Sigmoid colon (tissue), 7 donors: ENCODE data around the gene THBS2. TPM values are rescaled to one million over a fixed set of nuclear protein-coding genes. Genes with fewer than 3 reads are reported as not detected.
A peak's percentile ranks its signal among the peaks of the same experiment; 100 is the strongest.

ENCODE experiments used
- DNase-seq: peaks from one replicate; pipeline ENCODE4 v3.0.0-alpha.2; 2019
- H3K27ac ChIP-seq, 4 donors: fragments of 200-600 bp; sonication (generic); one replicate each; pipeline ENCODE4 v1.5.1; 2016 to 2019; ENCODE audit warnings: mild to moderate bottlenecking in 1 of 4
- H3K27me3 ChIP-seq, 3 donors: fragments of 200-600 bp; sonication (generic); one replicate each; pipeline ENCODE4 v1.5.1; 2019; ENCODE audit warnings: mild to moderate bottlenecking in 1 of 3
- H3K36me3 ChIP-seq, 4 donors: fragments of 200-600 bp; sonication (generic); one replicate each; pipeline ENCODE4 v1.5.1; 2016 to 2019
- H3K4me1 ChIP-seq, 4 donors: fragments of 200-600 bp; sonication (generic); one replicate each; pipeline ENCODE4 v1.5.1; 2017 to 2019
- H3K4me3 ChIP-seq, 4 donors: fragments of 200-600 bp; sonication (generic); one replicate each; pipeline ENCODE4 v1.5.1; 2017 to 2019; ENCODE audit warnings: mild to moderate bottlenecking in 2 of 4, moderate library complexity in 1 of 4
- H3K9me3 ChIP-seq, 4 donors: fragments of 200-600 bp in 3 of 4; sonication (generic) in 3 of 4; one replicate each; pipeline versions ENCODE4 v1.5.1 to v1.6.1; 2013 to 2019
- EP300 ChIP-seq, 4 donors: sonication (generic); formaldehyde crosslinking; IDR thresholded peaks; one replicate each; pipeline ENCODE4 v1.6.1; 2017; ENCODE audit warnings: antibody characterized with exemption in 4 of 4
- POLR2A ChIP-seq, 2 donors: fragments of 450-650 bp; IDR thresholded peaks; one replicate each; pipeline ENCODE4 v1.6.1; 2016; ENCODE audit warnings: antibody characterized with exemption in 2 of 2, mild to moderate bottlenecking in 2 of 2, moderate library complexity in 2 of 2
- POLR2AphosphoS5 ChIP-seq, 4 donors: sonication (generic); formaldehyde crosslinking; IDR thresholded peaks; one replicate each; pipeline ENCODE4 v1.6.1; 2017; ENCODE audit warnings: antibody characterized with exemption in 4 of 4
- WGBS, 2 donors: extraction: QIAGEN DNeasy Blood & Tissue Kit; methylation state at CpG; one replicate each; pipeline ENCODE4 v1.1.7; 2013; 5-methylcytosine and 5-hydroxymethylcytosine counted together
- intact Hi-C: fragments of 100-400 bp; cut with DNase I; formaldehyde crosslinking; loops from one replicate; pipeline ENCODE4 v1.15.1; 2023
- polyA plus RNA-seq, 3 donors: library from polyadenylated mRNA; stranded (reverse); fragments of 200-250 nt; gene quantifications; one replicate each; pipeline ENCODE4 v1.2.3, GENCODE V29; 2013
- total RNA-seq, 4 donors: library from RNA; depleted of rRNA; stranded (reverse); fragments of >200 nt; gene quantifications; one replicate each; pipeline ENCODE4 v1.1.0, GENCODE V29; 2016
- TF ChIP-seq, protein P1 (sequence below), 4 experiments: fragments of 450-650 bp in 3 of 4; fragments of 200-600 bp in 1 of 4; IDR thresholded peaks; one replicate each; pipeline ENCODE4 v1.5.1; 2016 to 2019; ENCODE audit warnings: antibody characterized with exemption in 4 of 4, mild to moderate bottlenecking in 3 of 4, moderate library complexity in 2 of 4
- donor health status: healthy with polysubstance abuse.
- donor health status: Bipolar disorder and iron deficiency.
- donor health status: healthy.

Gene THBS2
- total and polyA plus RNA-seq, 7 donors, result 1.7 to 59.0 (median 37.6) TPM

DNA sequence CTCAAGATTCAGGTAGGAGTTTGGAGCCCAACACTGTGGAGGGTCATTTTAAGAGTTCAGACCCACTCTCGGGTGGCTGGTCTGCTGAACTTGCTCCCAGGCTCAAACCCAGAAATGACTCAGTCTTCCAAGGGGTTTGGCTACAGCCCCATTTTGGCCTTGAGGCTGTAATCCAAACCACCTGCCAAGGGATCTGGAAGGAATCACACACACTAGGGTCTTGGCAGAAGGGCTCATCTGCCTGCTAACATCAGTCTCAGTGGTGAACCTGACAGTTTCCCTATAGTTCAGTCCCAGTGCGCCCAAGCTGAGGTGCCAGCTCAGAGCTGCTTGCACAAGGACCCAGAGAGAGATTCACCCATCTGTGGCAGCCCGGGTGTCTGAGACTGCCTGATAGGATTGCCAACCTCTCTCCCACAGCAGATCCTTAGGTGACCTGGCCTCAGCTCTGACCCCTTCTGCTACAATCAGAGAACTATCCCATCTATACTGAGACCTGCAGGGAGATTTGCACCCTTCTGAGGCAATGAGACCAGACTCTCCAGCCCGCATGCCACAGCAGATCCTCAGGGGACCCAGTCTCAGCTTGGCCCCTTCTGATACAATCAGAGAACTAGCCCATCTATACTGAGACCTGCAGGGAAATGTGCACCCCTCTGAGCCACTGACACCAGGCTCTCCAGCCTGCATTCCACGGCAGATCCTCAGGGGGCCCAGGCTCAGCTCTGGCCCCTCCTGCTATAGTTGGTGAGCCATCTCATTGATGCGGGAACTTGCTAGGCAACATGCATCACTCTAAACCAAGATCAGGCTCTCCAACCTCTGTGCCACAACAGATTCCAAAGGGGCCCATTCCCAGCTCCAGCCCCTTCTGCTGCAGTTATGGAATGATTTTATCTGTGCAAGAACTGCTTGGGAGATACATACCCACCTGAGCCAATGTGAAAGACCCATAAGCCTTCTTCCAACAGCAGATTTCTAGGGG lies 48.2 kb downstream of the THBS2 start:
- intact Hi-C loops, result no loop called here
- H3K27me3 ChIP-seq, result no peaks in the 10 kb centered on the region
- 87 to 88% methylated on average over 6 of the region's 6 CpGs for WGBS, 2 donors
- peaks cover 0 to 26% (median 19%) of the 10 kb centered on the region in 4 donors for H3K4me1 ChIP-seq
- no peak overlapping the region for H3K4me3 ChIP-seq
- DNase-seq, result peak; percentile 78
- H3K27ac ChIP-seq, result peak overlapping the region in 3 of 4 donors; percentile 33 to 61 (median 39)
- peaks cover 0 to 15% (median 6%) of the 10 kb centered on the region in 4 donors for H3K9me3 ChIP-seq
- no peak for TF ChIP-seq EP300 (IDR thresholded peaks at IDR 0.05)
- peak; percentile 16 to 78 (median 58) for TF ChIP-seq POLR2AphosphoS5 (IDR thresholded peaks at IDR 0.05)
- no peak for TF ChIP-seq POLR2A (IDR thresholded peaks at IDR 0.05)
- H3K36me3 ChIP-seq, result no peaks in the 10 kb centered on the region

DNA sequence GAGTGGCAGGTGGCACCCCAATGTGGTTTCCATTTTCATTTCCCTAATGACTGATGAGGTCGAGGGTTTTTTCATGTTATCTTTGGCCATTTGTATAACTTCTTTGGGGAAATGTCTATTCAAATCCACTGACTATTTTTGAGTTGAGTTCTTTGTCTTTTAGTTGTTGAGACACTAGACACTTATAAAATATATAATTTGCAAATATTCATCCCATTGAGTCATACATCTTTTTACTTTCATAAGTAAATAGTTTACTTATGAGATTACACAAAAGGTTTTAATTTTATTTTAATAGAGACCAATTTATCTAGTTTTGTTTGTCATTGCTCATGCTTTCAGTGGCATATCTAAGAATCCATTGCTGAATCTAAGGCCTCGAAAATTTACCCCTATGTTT lies 49.5 kb downstream of the THBS2 start:
- H3K27ac ChIP-seq, result peak overlapping the region in 1 of 4 donors; percentile 61
- 67 to 68% methylated on average over 2 of the region's 2 CpGs for WGBS, 2 donors
- no peak overlapping the region for H3K4me3 ChIP-seq
- DNase-seq, result no peak
- intact Hi-C loops, result no loop called here
- H3K4me1 ChIP-seq, result peaks cover 0 to 26% (median 19%) of the 10 kb centered on the region in 4 donors
- TF ChIP-seq POLR2AphosphoS5 (IDR thresholded peaks at IDR 0.05) (no peak), POLR2A (IDR thresholded peaks at IDR 0.05) (no peak), EP300 (IDR thresholded peaks at IDR 0.05) (no peak)
- TF ChIP-seq, protein P1, sequence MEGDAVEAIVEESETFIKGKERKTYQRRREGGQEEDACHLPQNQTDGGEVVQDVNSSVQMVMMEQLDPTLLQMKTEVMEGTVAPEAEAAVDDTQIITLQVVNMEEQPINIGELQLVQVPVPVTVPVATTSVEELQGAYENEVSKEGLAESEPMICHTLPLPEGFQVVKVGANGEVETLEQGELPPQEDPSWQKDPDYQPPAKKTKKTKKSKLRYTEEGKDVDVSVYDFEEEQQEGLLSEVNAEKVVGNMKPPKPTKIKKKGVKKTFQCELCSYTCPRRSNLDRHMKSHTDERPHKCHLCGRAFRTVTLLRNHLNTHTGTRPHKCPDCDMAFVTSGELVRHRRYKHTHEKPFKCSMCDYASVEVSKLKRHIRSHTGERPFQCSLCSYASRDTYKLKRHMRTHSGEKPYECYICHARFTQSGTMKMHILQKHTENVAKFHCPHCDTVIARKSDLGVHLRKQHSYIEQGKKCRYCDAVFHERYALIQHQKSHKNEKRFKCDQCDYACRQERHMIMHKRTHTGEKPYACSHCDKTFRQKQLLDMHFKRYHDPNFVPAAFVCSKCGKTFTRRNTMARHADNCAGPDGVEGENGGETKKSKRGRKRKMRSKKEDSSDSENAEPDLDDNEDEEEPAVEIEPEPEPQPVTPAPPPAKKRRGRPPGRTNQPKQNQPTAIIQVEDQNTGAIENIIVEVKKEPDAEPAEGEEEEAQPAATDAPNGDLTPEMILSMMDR (IDR thresholded peaks at IDR 0.05), result no peak
- no peaks in the 10 kb centered on the region for H3K36me3 ChIP-seq
- no peaks in the 10 kb centered on the region for H3K27me3 ChIP-seq
- peaks cover 0 to 15% (median 6%) of the 10 kb centered on the region in 4 donors for H3K9me3 ChIP-seq

DNA sequence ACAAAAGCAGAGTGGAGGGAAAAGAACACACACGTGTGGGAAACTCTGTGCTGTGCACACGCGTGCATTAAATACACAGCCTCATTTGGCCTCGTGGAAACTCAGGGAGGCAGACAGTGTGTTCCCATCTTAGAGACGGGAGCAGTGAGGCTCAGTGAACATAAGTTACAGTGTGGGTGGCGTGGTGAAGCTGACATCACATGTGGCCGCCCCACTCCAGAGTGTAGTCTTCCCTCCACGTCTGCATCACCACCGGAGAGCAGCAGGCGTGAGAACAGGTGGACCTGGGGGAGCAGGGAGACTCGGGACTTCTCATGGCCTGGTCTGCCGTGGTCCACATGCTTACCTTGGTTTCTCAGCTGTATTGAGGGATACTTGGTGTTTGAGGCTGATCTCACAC lies 51.7 kb downstream of the THBS2 start:
- Histone ChIP-seq H3K9me3 (peaks cover 0 to 6% (median under 1%) of the 10 kb centered on the region in 4 donors), H3K4me1 (peaks cover 0 to 26% (median 19%) of the 10 kb centered on the region in 4 donors), H3K4me3 (no peak overlapping the region), H3K27ac (no peak overlapping the region), H3K36me3 (no peaks in the 10 kb centered on the region), H3K27me3 (no peaks in the 10 kb centered on the region)
- TF ChIP-seq EP300 (IDR thresholded peaks at IDR 0.05) (no peak), POLR2AphosphoS5 (IDR thresholded peaks at IDR 0.05) (no peak), POLR2A (IDR thresholded peaks at IDR 0.05) (no peak)
- TF ChIP-seq, protein P1 (IDR thresholded peaks at IDR 0.05), result no peak
- DNase-seq, result no peak
- intact Hi-C loops, result no loop called here
- 83 to 93% methylated on average over 12 of the region's 12 CpGs for WGBS, 2 donors

DNA sequence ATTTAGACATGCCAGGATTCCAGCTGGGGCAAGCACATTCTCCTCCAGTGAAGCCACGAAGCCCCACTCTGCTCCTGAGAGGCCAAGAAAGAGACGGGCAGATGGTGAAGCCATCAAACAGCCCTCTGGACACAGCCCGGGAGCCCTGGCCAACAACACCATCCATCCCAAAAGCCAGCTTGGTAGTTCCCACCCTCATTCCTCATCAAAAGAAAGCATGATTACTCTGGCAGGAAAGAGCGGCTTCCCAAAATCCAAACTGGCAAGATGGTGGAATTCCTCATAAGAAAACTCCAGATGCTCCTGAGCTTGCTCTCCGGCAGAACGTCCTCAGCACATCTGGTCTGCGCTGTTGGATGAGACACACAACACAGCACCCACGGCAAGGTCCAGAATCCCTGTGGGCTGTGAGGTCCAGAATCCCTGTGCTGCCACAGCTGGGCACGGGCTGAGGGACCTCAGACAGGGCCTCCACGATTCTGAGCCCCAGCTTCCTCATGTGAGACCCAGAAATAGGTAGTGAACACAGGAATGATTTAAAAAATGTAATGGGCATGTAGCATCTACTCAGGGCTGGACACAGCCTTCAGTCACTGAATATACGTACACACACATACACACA lies 52.6 kb downstream of the THBS2 start:
- 61 to 87% methylated on average over 11 of the region's 11 CpGs for WGBS, 2 donors

More for the DNA sequence above, 52.6 kb downstream of the THBS2 start:
- peaks cover 0 to 22% (median 17%) of the 10 kb centered on the region in 4 donors for H3K4me1 ChIP-seq
- TF ChIP-seq POLR2A (IDR thresholded peaks at IDR 0.05) (no peak), POLR2AphosphoS5 (IDR thresholded peaks at IDR 0.05) (no peak), EP300 (IDR thresholded peaks at IDR 0.05) (no peak)
- TF ChIP-seq, protein P1 (IDR thresholded peaks at IDR 0.05), result no peak
- no peak overlapping the region for H3K27ac ChIP-seq
- no peak overlapping the region for H3K4me3 ChIP-seq
- H3K9me3 ChIP-seq, result peaks cover 0 to 4% (median 0%) of the 10 kb centered on the region in 4 donors
- H3K36me3 ChIP-seq, result no peaks in the 10 kb centered on the region
- DNase-seq, result no peak
- no peaks in the 10 kb centered on the region for H3K27me3 ChIP-seq
- intact Hi-C loops, result no loop called here
